SK-N-SH treated with all-trans-retinoic acid at 6 μM for 48 hours (cell line): ENCODE data around the gene STOML1.

Experiments used
- ATAC-seq: fragments of 200-7000 bp; cut with Tn5 transposase; 3 replicates; pipeline ENCODE4 v1.9.1; 2020; ENCODE audit warnings: mild to moderate bottlenecking, moderate library complexity
- ARNTL ChIP-seq: fragments of 450-650 bp; formaldehyde crosslinking; IDR thresholded peaks from 2 replicates; pipeline ENCODE4 v1.5.0; 2020; ENCODE audit warnings: low read depth, mild to moderate bottlenecking, moderate library complexity, borderline replicate concordance
- CREB5 ChIP-seq: fragments of 250-450 bp; sonication (Bioruptor Pico); IDR thresholded peaks from 2 replicates; pipeline ENCODE4 v1.5.1; 2020; ENCODE audit warnings: low read depth, mild to moderate bottlenecking, moderate library complexity
- CSDC2 ChIP-seq: fragments of 250-450 bp; sonication (Bioruptor Pico); IDR thresholded peaks from 2 replicates; pipeline ENCODE4 v1.5.0; 2020; ENCODE audit warnings: mild to moderate bottlenecking, moderate library complexity
- CSRNP3 ChIP-seq: fragments of 250-450 bp; sonication (Bioruptor Pico); IDR thresholded peaks from 2 replicates; pipeline ENCODE4 v1.5.1; 2021; ENCODE audit warnings: mild to moderate bottlenecking, moderate library complexity
- ISL1 ChIP-seq: fragments of 250-450 bp; sonication (Bioruptor Pico); IDR thresholded peaks from 2 replicates; pipeline ENCODE4 v2.1.2; 2022; ENCODE audit warnings: mild to moderate bottlenecking, moderate library complexity
- OSR1 ChIP-seq: fragments of 250-450 bp; sonication (Bioruptor Pico); IDR thresholded peaks from 2 replicates; pipeline ENCODE4 v1.8.0; 2022; ENCODE audit warnings: moderate library complexity, mild to moderate bottlenecking, inconsistent platforms
- PPARA ChIP-seq: fragments of 250-450 bp; sonication (Bioruptor Pico); IDR thresholded peaks from 2 replicates; pipeline ENCODE4 v1.5.0; 2020; ENCODE audit warnings: mild to moderate bottlenecking, borderline replicate concordance
- SNAI2 ChIP-seq: fragments of 250-450 bp; sonication (Bioruptor Pico); IDR thresholded peaks from 2 replicates; pipeline ENCODE4 v1.5.0; 2020; ENCODE audit warnings: mild to moderate bottlenecking, moderate library complexity
- TCF4 ChIP-seq: fragments of 250-450 bp; sonication (Bioruptor Pico); IDR thresholded peaks from 2 replicates; pipeline ENCODE4 v1.8.0; 2021; ENCODE audit warnings: mild to moderate bottlenecking, moderate library complexity, borderline replicate concordance
- TOX ChIP-seq: fragments of 250-450 bp; sonication (Bioruptor Pico); IDR thresholded peaks from 2 replicates; pipeline ENCODE4 v1.8.0; 2021; ENCODE audit warnings: mild to moderate bottlenecking, moderate library complexity, borderline replicate concordance
- ZC3H10 ChIP-seq: fragments of 250-450 bp; sonication (Bioruptor Pico); IDR thresholded peaks from 2 replicates; pipeline ENCODE4 v1.5.1; 2021; ENCODE audit warnings: mild to moderate bottlenecking, moderate library complexity
- ZFP30 ChIP-seq: fragments of 450-650 bp; formaldehyde crosslinking; IDR thresholded peaks from 2 replicates; pipeline ENCODE4 v1.5.0; 2022; ENCODE audit warnings: mild to moderate bottlenecking, moderate library complexity
- ZNF70 ChIP-seq: fragments of 450-650 bp; formaldehyde crosslinking; IDR thresholded peaks from 2 replicates; pipeline ENCODE4 v1.5.0; 2020; ENCODE audit warnings: mild to moderate bottlenecking, moderate library complexity
- ZNF8 ChIP-seq: fragments of 450-650 bp; formaldehyde crosslinking; IDR thresholded peaks from 2 replicates; pipeline ENCODE4 v1.5.0; 2020; ENCODE audit warnings: mild to moderate bottlenecking, moderate library complexity
- TF ChIP-seq, protein P1 (sequence below): fragments of 250-450 bp; sonication (Bioruptor Pico); IDR thresholded peaks from 2 replicates; pipeline ENCODE4 v1.8.0; 2021; ENCODE audit warnings: low read depth, mild to moderate bottlenecking, moderate library complexity, borderline replicate concordance
- TF ChIP-seq, protein P2 (sequence below): fragments of 250-450 bp; sonication (Bioruptor Pico); IDR thresholded peaks from 2 replicates; pipeline ENCODE4 v1.8.0; 2020; ENCODE audit warnings: mild to moderate bottlenecking, moderate library complexity, borderline replicate concordance
- TF ChIP-seq, protein P3 (sequence below): fragments of 250-450 bp; sonication (Bioruptor Pico); IDR thresholded peaks from 2 replicates; pipeline ENCODE4 v1.5.0; 2020; ENCODE audit warnings: mild to moderate bottlenecking, moderate library complexity

Gene STOML1

DNA sequence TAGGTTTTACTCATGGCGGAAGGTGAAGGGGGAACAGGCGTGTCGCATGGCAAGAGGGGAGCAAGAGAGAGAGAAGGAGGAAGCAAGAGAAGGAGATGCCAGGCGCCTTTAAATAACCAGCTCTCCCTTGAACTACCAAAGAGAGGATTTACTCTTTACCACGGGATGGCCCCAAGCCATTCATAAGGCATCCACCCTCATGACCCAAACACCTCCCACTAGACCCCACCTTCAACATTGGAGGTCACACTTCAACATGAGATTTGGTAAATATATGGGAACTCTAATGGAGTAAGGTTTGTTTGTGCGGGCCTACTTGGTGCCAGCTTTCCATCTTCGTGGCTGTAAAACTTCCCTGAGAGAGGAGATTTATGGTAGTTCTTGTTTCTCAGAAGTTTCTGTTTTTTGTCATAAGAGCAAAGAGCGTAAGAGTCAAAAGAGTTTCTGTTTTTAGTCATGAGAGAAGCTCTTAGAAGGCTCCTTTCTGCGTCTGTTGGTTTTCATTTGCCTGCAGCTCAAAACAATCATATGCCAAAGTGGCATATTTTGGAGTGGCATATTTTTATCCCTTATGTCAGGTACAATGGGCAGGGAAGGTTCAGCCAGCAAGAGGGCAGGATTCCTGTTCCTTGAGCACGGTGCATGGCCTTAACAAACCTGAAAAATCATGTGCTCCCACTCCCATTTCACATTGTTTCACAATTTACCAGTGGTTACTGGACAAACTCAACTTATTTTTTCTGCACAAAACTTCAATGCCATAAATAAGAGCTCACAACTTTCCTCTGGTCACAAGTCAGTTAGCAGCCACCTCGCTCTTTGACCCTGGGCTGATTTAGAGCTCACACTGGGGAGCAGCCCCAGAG is 14.9 kb upstream of the STOML1 start:
- TF ChIP-seq ISL1 (CRISPR knock-in tag) = no peak
- no peak for TF ChIP-seq SNAI2
- TF ChIP-seq ZNF8 = no peak
- TF ChIP-seq CREB5 (CRISPR knock-in tag) = no peak
- ATAC-seq = no peak; the same call in 2 of the 3 replicates

DNA sequence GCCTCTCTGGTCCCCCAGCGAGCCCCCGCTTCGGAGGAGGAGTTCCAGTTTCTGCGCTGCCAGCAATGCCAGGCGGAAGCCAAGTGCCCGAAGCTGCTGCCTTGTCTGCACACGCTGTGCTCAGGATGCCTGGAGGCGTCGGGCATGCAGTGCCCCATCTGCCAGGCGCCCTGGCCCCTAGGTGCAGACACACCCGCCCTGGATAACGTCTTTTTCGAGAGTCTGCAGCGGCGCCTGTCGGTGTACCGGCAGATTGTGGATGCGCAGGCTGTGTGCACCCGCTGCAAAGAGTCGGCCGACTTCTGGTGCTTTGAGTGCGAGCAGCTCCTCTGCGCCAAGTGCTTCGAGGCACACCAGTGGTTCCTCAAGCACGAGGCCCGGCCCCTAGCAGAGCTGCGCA is 5.9 kb upstream of the STOML1 start:
- no peak for ATAC-seq
- TF ChIP-seq, protein P1, sequence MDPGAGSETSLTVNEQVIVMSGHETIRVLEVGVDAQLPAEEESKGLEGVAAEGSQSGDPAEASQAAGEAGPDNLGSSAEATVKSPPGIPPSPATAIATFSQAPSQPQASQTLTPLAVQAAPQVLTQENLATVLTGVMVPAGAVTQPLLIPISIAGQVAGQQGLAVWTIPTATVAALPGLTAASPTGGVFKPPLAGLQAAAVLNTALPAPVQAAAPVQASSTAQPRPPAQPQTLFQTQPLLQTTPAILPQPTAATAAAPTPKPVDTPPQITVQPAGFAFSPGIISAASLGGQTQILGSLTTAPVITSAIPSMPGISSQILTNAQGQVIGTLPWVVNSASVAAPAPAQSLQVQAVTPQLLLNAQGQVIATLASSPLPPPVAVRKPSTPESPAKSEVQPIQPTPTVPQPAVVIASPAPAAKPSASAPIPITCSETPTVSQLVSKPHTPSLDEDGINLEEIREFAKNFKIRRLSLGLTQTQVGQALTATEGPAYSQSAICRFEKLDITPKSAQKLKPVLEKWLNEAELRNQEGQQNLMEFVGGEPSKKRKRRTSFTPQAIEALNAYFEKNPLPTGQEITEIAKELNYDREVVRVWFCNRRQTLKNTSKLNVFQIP (CRISPR knock-in tag) = no peak
- TF ChIP-seq PPARA (no peak), ARNTL (no peak), ZFP30 (CRISPR knock-in tag) (no peak), OSR1 (CRISPR knock-in tag) (no peak), ZNF70 (CRISPR knock-in tag) (no peak), ZNF8 (no peak), CSRNP3 (CRISPR knock-in tag) (no peak), ZC3H10 (CRISPR knock-in tag) (no peak), TCF4 (no peak), CSDC2 (CRISPR knock-in tag) (no peak), SNAI2 (no peak)
- TF ChIP-seq, protein P2, sequence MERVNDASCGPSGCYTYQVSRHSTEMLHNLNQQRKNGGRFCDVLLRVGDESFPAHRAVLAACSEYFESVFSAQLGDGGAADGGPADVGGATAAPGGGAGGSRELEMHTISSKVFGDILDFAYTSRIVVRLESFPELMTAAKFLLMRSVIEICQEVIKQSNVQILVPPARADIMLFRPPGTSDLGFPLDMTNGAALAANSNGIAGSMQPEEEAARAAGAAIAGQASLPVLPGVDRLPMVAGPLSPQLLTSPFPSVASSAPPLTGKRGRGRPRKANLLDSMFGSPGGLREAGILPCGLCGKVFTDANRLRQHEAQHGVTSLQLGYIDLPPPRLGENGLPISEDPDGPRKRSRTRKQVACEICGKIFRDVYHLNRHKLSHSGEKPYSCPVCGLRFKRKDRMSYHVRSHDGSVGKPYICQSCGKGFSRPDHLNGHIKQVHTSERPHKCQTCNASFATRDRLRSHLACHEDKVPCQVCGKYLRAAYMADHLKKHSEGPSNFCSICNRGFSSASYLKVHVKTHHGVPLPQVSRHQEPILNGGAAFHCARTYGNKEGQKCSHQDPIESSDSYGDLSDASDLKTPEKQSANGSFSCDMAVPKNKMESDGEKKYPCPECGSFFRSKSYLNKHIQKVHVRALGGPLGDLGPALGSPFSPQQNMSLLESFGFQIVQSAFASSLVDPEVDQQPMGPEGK = no peak
- TF ChIP-seq, protein P3, sequence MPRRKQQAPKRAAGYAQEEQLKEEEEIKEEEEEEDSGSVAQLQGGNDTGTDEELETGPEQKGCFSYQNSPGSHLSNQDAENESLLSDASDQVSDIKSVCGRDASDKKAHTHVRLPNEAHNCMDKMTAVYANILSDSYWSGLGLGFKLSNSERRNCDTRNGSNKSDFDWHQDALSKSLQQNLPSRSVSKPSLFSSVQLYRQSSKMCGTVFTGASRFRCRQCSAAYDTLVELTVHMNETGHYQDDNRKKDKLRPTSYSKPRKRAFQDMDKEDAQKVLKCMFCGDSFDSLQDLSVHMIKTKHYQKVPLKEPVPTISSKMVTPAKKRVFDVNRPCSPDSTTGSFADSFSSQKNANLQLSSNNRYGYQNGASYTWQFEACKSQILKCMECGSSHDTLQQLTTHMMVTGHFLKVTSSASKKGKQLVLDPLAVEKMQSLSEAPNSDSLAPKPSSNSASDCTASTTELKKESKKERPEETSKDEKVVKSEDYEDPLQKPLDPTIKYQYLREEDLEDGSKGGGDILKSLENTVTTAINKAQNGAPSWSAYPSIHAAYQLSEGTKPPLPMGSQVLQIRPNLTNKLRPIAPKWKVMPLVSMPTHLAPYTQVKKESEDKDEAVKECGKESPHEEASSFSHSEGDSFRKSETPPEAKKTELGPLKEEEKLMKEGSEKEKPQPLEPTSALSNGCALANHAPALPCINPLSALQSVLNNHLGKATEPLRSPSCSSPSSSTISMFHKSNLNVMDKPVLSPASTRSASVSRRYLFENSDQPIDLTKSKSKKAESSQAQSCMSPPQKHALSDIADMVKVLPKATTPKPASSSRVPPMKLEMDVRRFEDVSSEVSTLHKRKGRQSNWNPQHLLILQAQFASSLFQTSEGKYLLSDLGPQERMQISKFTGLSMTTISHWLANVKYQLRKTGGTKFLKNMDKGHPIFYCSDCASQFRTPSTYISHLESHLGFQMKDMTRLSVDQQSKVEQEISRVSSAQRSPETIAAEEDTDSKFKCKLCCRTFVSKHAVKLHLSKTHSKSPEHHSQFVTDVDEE (CRISPR knock-in tag) = no peak

- TF ChIP-seq ZNF70 (CRISPR knock-in tag) = no peak
- no peak for ATAC-seq
Measured at GRCh38 chr15:73996939-73997338, 4.8 kb upstream of the STOML1 start.

- no peak for ATAC-seq
- TF ChIP-seq ZFP30 (CRISPR knock-in tag) (no peak), CSDC2 (CRISPR knock-in tag) (no peak), TOX (CRISPR knock-in tag) (no peak), SNAI2 (no peak), PPARA (no peak)
Measured at GRCh38 chr15:73996267-73996666, 4.2 kb upstream of the STOML1 start.
